ENCODE measurements around the gene FUOM. TPM values are rescaled to one million over a fixed set of nuclear protein-coding genes. Genes with fewer than 3 reads are reported as not detected.
"Not testable (repeated sequence)": the region's sequence is repeated elsewhere in the genome, so short reads cannot be mapped to it uniquely, and the experiment has no call there.

Gene FUOM
- total and polyA plus RNA-seq, 2 experiments from 2014 or later: 30.8 to 33.9 TPM

DNA sequence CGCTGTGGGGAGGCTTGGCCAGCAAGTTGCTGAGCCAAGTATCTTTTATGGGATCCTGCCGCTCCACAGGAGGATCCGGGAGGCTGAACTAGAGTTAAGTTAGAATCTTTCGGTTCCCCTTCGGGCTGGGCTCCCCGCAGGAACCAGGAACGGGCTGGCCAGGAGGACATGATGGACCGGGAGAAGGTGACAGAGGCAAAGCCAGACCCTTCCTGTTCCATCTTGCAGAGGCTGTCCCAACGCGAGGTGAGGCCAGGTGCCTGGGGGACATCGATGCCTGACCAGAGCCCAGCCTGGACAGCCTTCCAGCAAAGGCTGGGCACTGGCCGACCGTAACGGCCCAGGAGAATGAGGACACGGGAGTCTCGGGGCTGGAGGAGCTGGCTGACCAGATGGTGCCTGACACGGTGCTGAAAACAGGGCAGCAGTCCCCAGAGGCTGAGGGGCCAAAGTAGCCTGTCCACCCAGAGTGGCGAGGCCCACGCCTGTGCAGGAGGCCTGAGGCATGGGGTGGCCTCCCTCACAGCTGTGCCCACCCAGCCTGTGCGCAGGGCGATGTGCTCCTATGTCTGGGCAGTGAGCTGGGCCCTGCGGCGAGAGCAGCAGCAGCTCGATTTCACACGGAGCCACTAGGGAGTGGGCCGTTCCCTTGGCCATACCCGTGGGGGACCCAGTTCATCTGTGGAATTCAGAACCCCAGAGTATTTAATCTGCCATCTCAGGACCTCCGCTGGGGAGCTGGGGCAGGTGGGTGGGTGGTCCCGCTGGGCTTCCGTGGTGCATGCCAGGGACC is 19.4 kb upstream of the FUOM start:
- no peaks in the 10 kb centered on the region for H3K79me2 ChIP-seq (replicated peaks; ENCODE audit: insufficient read depth)
- H3K36me3 ChIP-seq (ENCODE audit: insufficient read depth): no peaks in the 10 kb centered on the region
- peaks cover 5% of the 10 kb centered on the region; the same call in 1 of the 2 replicates for H3K4me1 ChIP-seq (ENCODE audit: insufficient read depth)
- no peaks in the 10 kb centered on the region; the same call in 2 of the 3 replicates for H3K9me3 Mint-ChIP-seq
- peaks cover 60% of the 10 kb centered on the region for H3K27me3 ChIP-seq (ENCODE audit: insufficient read depth)
- H3K4me3 ChIP-seq: peak overlapping the region; percentile 74; the same call in 1 of the 2 replicates
- no peaks in the 10 kb centered on the region for H3K9me2 ChIP-seq (ENCODE audit: insufficient read depth)
- H3K27ac ChIP-seq (ENCODE audit: low read depth): no peak overlapping the region
- DNase-seq (ENCODE audit: low spot score): no peak
- no peak overlapping the region for H2AFZ ChIP-seq
- peaks cover 2% of the 10 kb centered on the region; the same call in 2 of the 3 replicates for H3K4me1 Mint-ChIP-seq
- H3F3A ChIP-seq (replicated peaks; ENCODE audit: low read depth): 0 out of 2 replicates have a peak, but pooled peaks cover 3% of the 10 kb centered on the region
- no peak overlapping the region for H3K27ac Mint-ChIP-seq
- H3K36me3 Mint-ChIP-seq (ENCODE audit: low read depth): no peaks in the 10 kb centered on the region
- no peak for ATAC-seq
- no peaks in the 10 kb centered on the region; the same call in 1 of the 2 replicates for H4K20me1 ChIP-seq (replicated peaks; ENCODE audit: insufficient read depth)
- TF ChIP-seq, protein P1, sequence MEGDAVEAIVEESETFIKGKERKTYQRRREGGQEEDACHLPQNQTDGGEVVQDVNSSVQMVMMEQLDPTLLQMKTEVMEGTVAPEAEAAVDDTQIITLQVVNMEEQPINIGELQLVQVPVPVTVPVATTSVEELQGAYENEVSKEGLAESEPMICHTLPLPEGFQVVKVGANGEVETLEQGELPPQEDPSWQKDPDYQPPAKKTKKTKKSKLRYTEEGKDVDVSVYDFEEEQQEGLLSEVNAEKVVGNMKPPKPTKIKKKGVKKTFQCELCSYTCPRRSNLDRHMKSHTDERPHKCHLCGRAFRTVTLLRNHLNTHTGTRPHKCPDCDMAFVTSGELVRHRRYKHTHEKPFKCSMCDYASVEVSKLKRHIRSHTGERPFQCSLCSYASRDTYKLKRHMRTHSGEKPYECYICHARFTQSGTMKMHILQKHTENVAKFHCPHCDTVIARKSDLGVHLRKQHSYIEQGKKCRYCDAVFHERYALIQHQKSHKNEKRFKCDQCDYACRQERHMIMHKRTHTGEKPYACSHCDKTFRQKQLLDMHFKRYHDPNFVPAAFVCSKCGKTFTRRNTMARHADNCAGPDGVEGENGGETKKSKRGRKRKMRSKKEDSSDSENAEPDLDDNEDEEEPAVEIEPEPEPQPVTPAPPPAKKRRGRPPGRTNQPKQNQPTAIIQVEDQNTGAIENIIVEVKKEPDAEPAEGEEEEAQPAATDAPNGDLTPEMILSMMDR (conservative IDR thresholded peaks at IDR 0.05; ENCODE audit: low read depth in 2 of 2): no peak
- TF ChIP-seq EZH2phosphoT487 (IDR thresholded peaks at IDR 0.05; ENCODE audit: unreplicated experiment) (no peak), JUNB (IDR thresholded peaks at IDR 0.05; ENCODE audit: unreplicated experiment) (no peak), ETS1 (IDR thresholded peaks at IDR 0.05) (no peak), STAT1 (IDR thresholded peaks at IDR 0.05; ENCODE audit: unreplicated experiment) (no peak), ZNF462 (CRISPR knock-in tag; IDR thresholded peaks at IDR 0.05) (no peak), ZNF331 (CRISPR knock-in tag; IDR thresholded peaks at IDR 0.05; ENCODE audit: low read depth) (no peak)
- peaks cover 41% of the 10 kb centered on the region for H3K27me3 Mint-ChIP-seq (ENCODE audit: insufficient read depth, low read depth, poor library complexity)
- peak overlapping the region; percentile 45; the same call in 2 of the 3 replicates for H3K4me3 Mint-ChIP-seq
- peak overlapping the region; percentile 96 for H3K4me2 ChIP-seq

DNA sequence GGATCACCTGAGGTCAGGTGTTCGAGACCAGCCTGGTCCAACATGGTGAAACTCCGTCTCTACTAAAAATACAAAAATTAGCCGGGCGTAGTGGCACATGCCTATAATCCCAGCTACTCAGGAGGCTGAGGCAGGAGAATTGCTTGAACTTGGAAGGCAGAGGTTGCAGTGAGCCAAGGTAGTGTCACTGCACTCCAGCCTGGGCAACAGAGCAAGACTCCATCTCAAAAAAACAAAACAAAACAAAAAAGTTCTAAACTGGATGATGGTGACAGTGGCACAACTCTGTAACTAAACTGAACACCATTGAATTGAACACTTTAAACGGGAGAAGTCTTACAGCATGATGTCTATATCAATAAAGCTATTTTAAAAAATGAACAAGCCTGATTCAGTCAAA is 18.4 kb upstream of the FUOM start:
- DNase-seq (ENCODE audit: low spot score); H3K27ac Mint-ChIP-seq; H3K27ac ChIP-seq (ENCODE audit: low read depth); H3K4me1 ChIP-seq (ENCODE audit: insufficient read depth); H3K4me3 ChIP-seq; H3K9me3 Mint-ChIP-seq; H3K4me3 Mint-ChIP-seq; H3K79me2 ChIP-seq (replicated peaks; ENCODE audit: insufficient read depth); H3K9me2 ChIP-seq (ENCODE audit: insufficient read depth); H2AFZ ChIP-seq; H3F3A ChIP-seq (replicated peaks; ENCODE audit: low read depth); H3K36me3 Mint-ChIP-seq (ENCODE audit: low read depth); H4K20me1 ChIP-seq (replicated peaks; ENCODE audit: insufficient read depth); H3K4me1 Mint-ChIP-seq; H3K36me3 ChIP-seq (ENCODE audit: insufficient read depth); H3K4me2 ChIP-seq; ATAC-seq: not testable (repeated sequence)
- peaks cover 41% of the 10 kb centered on the region for H3K27me3 Mint-ChIP-seq (ENCODE audit: insufficient read depth, low read depth, poor library complexity)
- peaks cover 60% of the 10 kb centered on the region for H3K27me3 ChIP-seq (ENCODE audit: insufficient read depth)

Measured in GM23338 (cell line).